Suppressor macrophage (primary cell): Measurements from ENCODE around the gene ZSCAN22.
"Not testable (repeated sequence)": the region's sequence is repeated elsewhere in the genome, so short reads cannot be mapped to it uniquely, and the experiment has no call there.

Experiments
- DNase-seq, 4 experiments: peaks; one replicate each; pipeline ENCODE4 v3.0.0-alpha.2; 2020 to 2022
- total RNA-seq, 17 experiments: gene quantifications; one replicate each; lab custom pipeline; 2026; ENCODE audit warnings: mixed read lengths in 6 of 17, inconsistent platforms in 3 of 17; lab: John Stamatoyannopoulos, UW

ZSCAN22 gene
- 1.0 to 6.8 (median 3.4) reads per million in 17 experiments for total RNA-seq

GRCh38 chr19:58326914-58327726 lies at the start of gene ZSCAN22:
Gene ZSCAN22 (plus strand): TSS chr19:58326994. CDS start chr19:58334803, 7,809 bp downstream.
- peak; percentile 96 to 98 (median 98) for DNase-seq

DNA sequence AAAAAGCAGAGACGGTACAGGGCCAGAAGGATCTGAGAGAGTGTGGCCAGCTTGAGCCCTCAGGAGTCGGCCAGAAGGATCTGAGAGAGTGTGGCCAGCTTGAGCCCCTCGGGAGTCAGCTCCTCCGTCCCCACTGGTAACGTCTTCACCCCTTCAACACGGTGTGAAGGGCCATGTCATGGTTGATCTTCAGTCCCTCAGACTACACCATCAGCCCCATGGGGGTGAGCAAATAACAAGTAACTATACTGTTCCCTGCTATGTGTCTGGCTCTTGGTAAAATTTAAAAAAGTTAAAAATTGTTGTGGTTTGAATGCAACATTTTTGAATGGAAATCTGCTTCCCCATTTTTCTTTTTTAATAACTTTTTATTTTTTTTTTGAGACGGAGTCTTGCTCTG lies 49.6 kb upstream of the ZSCAN22 start:
- DNase-seq = no peak

- DNase-seq = no peak
Observed at GRCh38 chr19:58277748-58278540, 48.9 kb upstream of the ZSCAN22 start.

- DNase-seq = peak; percentile 99
Observed at GRCh38 chr19:58278541-58279041, 48.2 kb upstream of the ZSCAN22 start, which contains the start of gene ZNF8. Gene ZNF8 (plus strand): TSS chr19:58278955. CDS start chr19:58279082, 127 bp downstream.

- DNase-seq = peak; percentile 53 to 78 (median 63)
Observed at GRCh38 chr19:58279042-58279924, 47.5 kb upstream of the ZSCAN22 start.

DNA sequence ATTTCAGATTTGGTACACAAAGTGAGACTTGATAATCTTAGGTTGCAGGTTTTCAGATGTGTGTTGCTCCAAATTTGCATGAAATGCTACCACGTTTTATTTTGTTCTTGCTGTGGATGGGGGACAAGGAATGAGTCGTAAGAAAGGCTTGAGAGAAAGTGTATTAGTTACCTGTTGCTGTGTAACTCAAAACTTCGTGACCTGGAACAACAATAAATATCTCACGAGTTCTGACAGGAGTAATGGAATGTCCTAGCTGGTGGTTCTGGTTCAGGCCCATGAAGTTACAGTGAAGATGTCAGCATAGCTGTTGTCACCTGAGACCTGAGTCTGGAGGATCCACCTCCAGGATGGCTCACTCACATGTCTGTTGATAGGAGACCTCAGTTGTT lies 46.9 kb upstream of the ZSCAN22 start:
- DNase-seq = no peak

DNA sequence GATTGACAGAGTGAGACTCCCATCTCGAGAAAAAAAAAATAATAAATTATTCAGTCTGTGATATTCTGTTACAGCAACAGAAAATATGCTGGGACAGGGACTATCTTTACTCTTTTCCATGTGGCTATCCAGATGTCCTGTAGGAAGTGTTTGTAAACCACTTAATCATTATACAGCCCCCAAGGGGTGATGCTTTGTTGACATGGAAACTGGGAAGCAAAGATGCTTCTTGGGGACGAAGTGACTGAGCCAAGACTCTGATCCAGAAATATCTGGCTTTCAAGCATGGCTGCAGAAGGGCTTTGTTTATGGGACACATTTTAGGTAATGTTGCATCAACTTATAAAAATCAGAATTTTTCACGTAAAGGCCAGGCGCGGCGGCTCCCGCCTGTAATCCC lies 42.6 kb upstream of the ZSCAN22 start:
- no peak for DNase-seq

DNA sequence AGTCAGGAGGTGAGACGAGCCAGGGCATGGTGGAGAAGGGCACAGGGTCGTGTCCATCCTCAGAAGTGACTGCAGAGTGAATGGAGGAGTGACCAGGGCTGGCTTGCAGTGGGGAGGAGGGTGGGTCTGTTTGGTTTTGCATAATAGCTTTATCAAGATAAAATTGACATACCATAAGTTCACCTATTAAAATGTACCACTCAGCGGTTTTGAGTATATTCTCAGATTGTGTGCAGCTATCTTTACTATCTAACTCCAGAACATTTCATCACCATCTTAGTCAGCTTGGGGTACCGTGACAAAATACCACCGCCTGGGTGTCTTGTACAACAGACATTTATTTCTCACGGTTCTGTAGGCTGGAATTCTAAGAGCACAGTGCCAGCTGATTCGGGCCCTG lies 34.9 kb upstream of the ZSCAN22 start:
- DNase-seq = no peak

DNA sequence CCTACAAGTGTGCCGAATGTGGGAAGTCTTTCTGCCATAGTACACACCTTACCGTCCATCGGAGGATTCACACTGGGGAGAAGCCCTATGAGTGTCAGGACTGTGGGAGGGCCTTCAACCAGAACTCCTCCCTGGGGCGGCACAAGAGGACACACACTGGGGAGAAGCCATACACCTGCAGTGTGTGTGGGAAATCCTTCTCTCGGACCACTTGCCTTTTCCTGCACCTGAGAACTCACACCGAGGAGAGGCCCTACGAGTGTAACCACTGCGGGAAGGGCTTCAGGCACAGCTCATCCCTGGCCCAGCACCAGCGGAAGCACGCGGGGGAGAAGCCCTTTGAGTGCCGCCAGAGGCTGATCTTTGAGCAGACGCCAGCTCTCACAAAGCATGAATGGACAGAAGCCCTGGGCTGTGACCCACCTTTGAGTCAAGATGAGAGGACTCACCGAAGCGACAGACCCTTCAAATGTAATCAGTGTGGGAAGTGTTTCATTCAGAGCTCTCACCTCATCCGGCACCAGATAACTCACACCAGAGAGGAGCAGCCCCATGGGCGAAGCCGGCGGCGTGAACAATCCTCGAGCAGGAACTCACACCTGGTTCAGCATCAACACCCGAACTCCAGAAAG lies 31.9 kb upstream of the ZSCAN22 start:
- DNase-seq = no peak

DNA sequence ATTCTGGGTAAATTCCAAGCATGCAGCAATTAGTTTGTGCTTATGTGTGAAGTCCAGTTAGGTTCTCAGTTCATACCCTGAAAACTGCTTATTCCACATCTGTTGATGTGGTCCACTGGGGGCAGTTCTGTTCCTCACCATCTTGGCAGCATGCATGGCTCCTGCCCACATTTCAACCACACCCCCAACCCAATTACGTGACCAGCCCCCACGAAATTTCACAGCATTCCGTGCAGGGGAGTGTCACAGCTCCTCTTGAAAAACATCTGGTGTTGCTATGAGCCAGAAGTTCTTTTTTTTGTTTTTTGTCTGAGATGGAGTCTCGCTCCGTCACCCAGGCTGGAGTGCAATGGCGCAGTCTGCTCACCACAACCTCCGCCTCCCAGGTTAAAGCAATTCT lies 30.7 kb upstream of the ZSCAN22 start:
- DNase-seq = no peak

- DNase-seq = no peak
Observed at GRCh38 chr19:58300620-58301019, 26.2 kb upstream of the ZSCAN22 start.

GRCh38 chr19:58304255-58304654 lies 22.5 kb upstream of the ZSCAN22 start:
- no peak for DNase-seq

GRCh38 chr19:58304748-58305064 lies 22.1 kb upstream of the ZSCAN22 start:
- DNase-seq = no peak

GRCh38 chr19:58305065-58305931 lies 21.5 kb upstream of the ZSCAN22 start, which contains the start of gene ERVK3-1:
Gene ERVK3-1 (plus strand): TSS chr19:58305377. CDS start chr19:58312169, 6,792 bp downstream.
- peak; percentile 99 to 100 (median 99) for DNase-seq

DNA sequence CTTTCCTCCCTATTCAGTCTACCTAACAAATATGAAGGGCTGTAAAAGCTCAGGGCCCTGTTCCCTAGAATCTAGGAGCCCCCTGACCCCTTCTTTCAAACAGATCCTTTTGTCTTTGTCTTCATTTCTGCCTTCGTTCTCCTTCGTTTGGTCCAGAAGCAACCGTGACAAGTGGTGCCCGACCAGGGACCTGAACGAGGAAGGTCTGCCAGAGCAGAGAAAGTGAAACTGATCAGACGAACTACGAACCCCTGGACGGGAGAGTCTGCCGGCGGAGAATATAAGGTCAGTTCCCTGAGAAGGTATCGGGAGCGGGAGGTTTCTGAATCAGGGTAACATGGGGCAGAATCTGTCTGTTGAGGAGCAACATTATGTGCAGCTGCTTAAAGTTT lies 20.9 kb upstream of the ZSCAN22 start:
- peak in 2 of 4 experiments; percentile 4 to 20 for DNase-seq

DNA sequence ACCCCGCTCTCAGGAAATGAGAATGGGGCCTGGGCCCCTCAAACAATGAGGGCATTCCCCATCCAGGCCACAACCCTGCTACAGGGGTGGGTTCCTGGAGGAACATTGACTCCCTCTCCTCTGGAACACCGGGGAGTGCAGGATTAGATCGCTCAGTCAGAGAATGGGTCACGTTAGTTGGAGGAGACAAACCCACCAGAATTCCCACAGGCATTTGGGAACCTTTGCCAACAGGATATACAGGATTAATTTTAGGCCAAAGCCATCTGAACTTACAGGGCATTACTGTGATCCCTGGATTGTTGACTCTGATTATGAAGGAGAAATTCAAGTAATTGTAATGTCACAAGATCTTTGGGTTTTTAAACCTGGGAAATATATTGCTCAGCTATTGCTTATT lies 19.1 kb upstream of the ZSCAN22 start:
- DNase-seq = no peak

DNA sequence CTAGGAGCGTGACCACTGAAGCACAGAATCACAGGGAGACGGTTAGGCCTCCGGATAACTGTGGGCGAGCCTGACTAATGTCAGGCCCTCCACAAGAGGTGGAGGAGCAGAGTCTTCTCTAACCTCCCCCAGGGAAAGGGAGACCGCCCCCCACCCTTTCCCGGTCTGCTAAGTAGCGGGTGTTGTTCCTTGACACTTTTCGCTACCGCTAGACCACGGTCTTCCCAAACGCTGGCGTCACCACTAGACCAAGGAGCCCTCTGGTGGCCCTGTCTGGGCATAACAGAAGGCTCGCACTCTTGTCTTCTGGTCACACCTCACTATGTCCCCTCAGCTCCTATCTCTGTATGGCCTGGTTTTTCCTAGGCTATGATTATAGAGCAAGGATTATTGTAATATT lies 16.1 kb upstream of the ZSCAN22 start:
- DNase-seq = not testable (repeated sequence)

DNA sequence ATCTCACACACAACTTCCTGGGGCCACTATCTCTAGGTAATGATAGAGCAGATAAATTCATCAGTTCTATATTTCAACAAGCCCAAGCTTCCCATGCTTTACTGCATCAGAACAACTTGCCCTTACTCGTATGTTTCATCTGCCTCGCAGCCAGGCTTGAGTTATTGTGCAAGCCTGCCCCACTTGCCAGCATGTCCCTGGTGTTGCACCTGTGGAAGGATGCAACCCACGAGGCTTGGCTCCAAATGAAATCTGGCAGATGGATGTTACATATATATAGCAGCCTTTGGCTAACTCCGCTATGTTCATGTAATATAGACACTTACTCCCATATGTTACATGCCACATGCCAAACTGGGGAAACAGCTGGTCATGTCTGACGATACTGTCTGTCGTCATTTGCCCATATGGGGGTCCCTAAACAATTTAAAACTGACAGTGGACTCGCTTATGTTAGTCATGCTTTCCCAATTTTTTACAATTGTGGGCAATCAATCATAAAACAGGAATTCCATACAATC lies 15.4 kb upstream of the ZSCAN22 start:
- DNase-seq = no peak

DNA sequence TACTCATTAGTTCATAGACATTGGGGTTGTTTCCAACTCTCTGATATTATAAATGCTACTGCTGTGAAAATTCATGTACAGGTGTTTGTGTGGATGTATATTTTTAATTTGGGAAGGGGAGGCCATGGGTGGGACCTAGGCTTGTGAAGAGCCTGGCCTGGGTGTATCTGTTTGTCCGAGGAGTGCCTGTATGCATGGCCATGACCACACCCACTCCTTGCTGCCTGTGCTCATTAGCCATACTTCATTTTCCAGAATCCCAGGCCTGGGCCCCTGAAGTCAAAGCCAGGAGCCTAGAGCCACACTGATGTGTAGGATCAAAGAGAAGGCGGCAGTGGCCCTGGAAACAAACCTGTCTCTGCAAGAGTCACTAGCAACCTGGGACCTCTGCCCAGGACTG lies 11.2 kb upstream of the ZSCAN22 start:
- no peak for DNase-seq

DNA sequence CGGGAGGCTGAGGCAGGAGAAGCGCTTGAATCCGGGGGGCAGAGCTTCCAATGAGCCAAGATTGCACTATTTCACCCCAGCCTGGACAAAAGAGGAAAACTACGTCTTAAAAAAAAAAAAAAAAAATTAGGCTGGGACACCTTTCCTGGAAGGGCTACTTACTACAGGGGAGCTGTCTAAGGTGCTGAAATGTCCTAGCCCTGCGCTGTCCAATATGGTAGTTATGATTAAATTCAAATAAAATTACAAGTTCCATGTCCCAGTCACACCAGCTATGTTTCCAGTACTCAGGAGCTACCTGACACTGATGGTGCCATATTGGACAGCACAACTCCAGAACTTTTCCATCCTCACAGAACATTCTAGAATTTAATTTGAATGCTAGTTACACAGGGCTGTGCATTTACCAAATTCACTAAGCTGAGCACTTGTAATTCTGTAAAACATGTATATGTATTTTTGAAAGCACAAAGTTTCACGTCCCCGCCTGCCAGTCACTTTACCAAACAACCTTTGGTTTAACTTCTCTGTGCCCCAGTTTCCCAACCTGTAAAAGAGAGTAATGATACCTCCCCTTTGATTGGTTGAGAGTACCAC lies 9.2 kb upstream of the ZSCAN22 start:
- DNase-seq = peak; percentile 30 to 56 (median 40)
